GM12878 (cell line): ENCODE results near the gene PDSS1. TPM values are rescaled to one million over a fixed set of nuclear protein-coding genes. Genes with fewer than 3 reads are reported as not detected.
A peak's percentile ranks its signal among the peaks of the same experiment; 100 is the strongest.

ENCODE experiments used
- CBFB ChIP-seq: IDR thresholded peaks from 2 replicates; pipeline ENCODE4 v1.6.1; 2016; ENCODE audit warnings: antibody characterized with exemption, low read depth
- CREB1 ChIP-seq: IDR thresholded peaks from 2 replicates; pipeline ENCODE4 v1.6.1; 2012; ENCODE audit warnings: low read depth, mild to moderate bottlenecking, inconsistent platforms
- DPF2 ChIP-seq: fragments of 450-650 bp; IDR thresholded peaks from 2 replicates; pipeline ENCODE4 v1.6.1; 2017; ENCODE audit warnings: mild to moderate bottlenecking
- NFYB ChIP-seq: IDR thresholded peaks from 2 replicates; pipeline ENCODE4 v1.6.1; 2011; ENCODE audit warnings: low read depth, mild to moderate bottlenecking, low read length, improper control_type of control experiment, moderate library complexity; ENCODE audit not compliant: insufficient read depth
- POLR2A ChIP-seq: IDR thresholded peaks from 2 replicates; pipeline ENCODE4 v1.6.1; 2011; ENCODE audit warnings: low read depth, mild to moderate bottlenecking, low read length
- SIN3A ChIP-seq: IDR thresholded peaks from 2 replicates; pipeline ENCODE4 v1.6.1; 2012; ENCODE audit warnings: low read depth, low read length, improper control_type of control experiment
- SMARCA5 ChIP-seq: fragments of 450-650 bp; IDR thresholded peaks from 2 replicates; pipeline ENCODE4 v1.6.1; 2017; ENCODE audit warnings: mild to moderate bottlenecking
- SP1 ChIP-seq: IDR thresholded peaks from one replicate; pipeline ENCODE4 v1.6.1; 2011; ENCODE audit warnings: low read depth, low read length
- SREBF1 ChIP-seq: IDR thresholded peaks from 2 replicates; pipeline ENCODE4 v1.6.1; 2012; ENCODE audit warnings: mild to moderate bottlenecking, low read length
- SUZ12 ChIP-seq: fragments of 200-600 bp; sonication (generic); IDR thresholded peaks from one replicate; pipeline ENCODE4 v1.6.1; 2018; ENCODE audit warnings: antibody characterized with exemption, mild to moderate bottlenecking; ENCODE audit not compliant: unreplicated experiment
- ZZZ3 ChIP-seq: IDR thresholded peaks from 2 replicates; pipeline ENCODE4 v1.6.1; 2011; ENCODE audit warnings: low read depth; ENCODE audit not compliant: control insufficient read depth, insufficient read length
- polyA plus RNA-seq, 11 experiments: library from polyadenylated mRNA; depleted of rRNA in 4 of 11; unstranded in 6 of 11; stranded (reverse) in 5 of 11; fragments of >200 nt; fragmentation: Nextera tagmentation in 4 of 11; fragmentation: Illumina TruSeq in 1 of 11; extraction: Ambion mirVana in 4 of 11; extraction: Trizol in 1 of 11; gene quantifications; 1 replicate in 1 of 11; 2 replicates in 10 of 11; pipeline versions ENCODE4 v1.2.1 to v1.2.3, GENCODE V29; 2011 to 2016; ENCODE audit warnings: inconsistent platforms in 2 of 11, missing spikeins in 2 of 11, low read depth in 1 of 11
- total RNA-seq, 4 experiments: library from RNA; depleted of rRNA in 3 of 4; stranded (reverse); fragments of >200 nt in 3 of 4; fragmentation: Illumina TruSeq in 1 of 4; extraction: Trizol in 1 of 4; gene quantifications; 2 replicates each; pipeline versions ENCODE4 v1.2.1 to v1.2.3, GENCODE V29; 2013 to 2021
- TF ChIP-seq, protein P1 (sequence below): fragments of 450-650 bp; IDR thresholded peaks from 2 replicates; pipeline ENCODE4 v1.6.1; 2017; ENCODE audit warnings: mild to moderate bottlenecking
- TF ChIP-seq, protein P2 (sequence below): fragments of 450-650 bp; formaldehyde crosslinking; IDR thresholded peaks from 2 replicates; pipeline ENCODE4 v1.4.0; 2022; ENCODE audit warnings: mild to moderate bottlenecking, moderate library complexity
- TF ChIP-seq, protein P3 (sequence below): IDR thresholded peaks from 2 replicates; pipeline ENCODE4 v1.6.1; 2012; ENCODE audit warnings: improper control_type of control experiment, low read depth, low read length; ENCODE audit not compliant: insufficient replicate concordance
- TF ChIP-seq, protein P4 (sequence below): fragments of 450-650 bp; IDR thresholded peaks from 2 replicates; pipeline ENCODE4 v1.6.1; 2014; ENCODE audit warnings: mild to moderate bottlenecking
- TF ChIP-seq, protein P5 (sequence below): fragments of 450-650 bp; IDR thresholded peaks from 2 replicates; pipeline ENCODE4 v1.6.1; 2017; ENCODE audit warnings: borderline replicate concordance
- TF ChIP-seq, protein P6 (sequence below): IDR thresholded peaks from 2 replicates; pipeline ENCODE4 v1.6.1; 2011; ENCODE audit warnings: mild to moderate bottlenecking, low read depth, low read length, moderate library complexity; ENCODE audit not compliant: insufficient replicate concordance

Gene PDSS1
- total and polyA plus RNA-seq, 10 of the 15 experiments (the other 5 are each of a cell fraction or from before 2014, with no cell fraction given), result 12.2 to 48.2 (median 35.9) TPM

DNA sequence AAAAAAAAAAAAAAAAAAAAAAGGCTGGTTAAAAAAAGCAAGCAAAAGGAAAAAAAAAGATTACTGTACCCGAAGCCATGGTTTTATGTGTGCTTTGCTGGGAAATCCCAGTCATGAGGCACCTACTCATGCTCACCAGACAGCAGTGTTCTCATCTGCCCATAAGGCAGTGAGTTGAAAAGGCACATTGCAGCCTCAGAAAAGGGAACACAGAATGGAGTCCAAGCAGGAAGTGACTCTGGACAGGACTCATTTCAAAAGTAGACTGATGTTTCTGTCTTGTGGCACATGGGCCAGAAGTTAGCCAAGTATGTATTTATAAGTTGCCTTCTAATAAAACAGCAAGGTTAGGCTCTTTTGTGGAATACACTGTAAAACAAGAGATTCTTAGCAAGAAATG is 40.2 kb downstream of the PDSS1 start (continued):
- TF ChIP-seq, protein P1, sequence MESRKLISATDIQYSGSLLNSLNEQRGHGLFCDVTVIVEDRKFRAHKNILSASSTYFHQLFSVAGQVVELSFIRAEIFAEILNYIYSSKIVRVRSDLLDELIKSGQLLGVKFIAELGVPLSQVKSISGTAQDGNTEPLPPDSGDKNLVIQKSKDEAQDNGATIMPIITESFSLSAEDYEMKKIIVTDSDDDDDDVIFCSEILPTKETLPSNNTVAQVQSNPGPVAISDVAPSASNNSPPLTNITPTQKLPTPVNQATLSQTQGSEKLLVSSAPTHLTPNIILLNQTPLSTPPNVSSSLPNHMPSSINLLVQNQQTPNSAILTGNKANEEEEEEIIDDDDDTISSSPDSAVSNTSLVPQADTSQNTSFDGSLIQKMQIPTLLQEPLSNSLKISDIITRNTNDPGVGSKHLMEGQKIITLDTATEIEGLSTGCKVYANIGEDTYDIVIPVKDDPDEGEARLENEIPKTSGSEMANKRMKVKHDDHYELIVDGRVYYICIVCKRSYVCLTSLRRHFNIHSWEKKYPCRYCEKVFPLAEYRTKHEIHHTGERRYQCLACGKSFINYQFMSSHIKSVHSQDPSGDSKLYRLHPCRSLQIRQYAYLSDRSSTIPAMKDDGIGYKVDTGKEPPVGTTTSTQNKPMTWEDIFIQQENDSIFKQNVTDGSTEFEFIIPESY, result no peak
- TF ChIP-seq NFYB (no peak), SIN3A (peak; percentile 68; the same call in 1 of the 2 replicates), POLR2A (peak; percentile 76), SREBF1 (no peak), DPF2 (peak; percentile 86; the same call in 1 of the 2 replicates), SP1 (no peak), ZZZ3 (no peak), SMARCA5 (no peak), CBFB (0 out of 2 replicates have a peak, but pooled peaks have one; percentile 28), CREB1 (peak; percentile 65), SUZ12 (no peak)
- TF ChIP-seq, protein P2, sequence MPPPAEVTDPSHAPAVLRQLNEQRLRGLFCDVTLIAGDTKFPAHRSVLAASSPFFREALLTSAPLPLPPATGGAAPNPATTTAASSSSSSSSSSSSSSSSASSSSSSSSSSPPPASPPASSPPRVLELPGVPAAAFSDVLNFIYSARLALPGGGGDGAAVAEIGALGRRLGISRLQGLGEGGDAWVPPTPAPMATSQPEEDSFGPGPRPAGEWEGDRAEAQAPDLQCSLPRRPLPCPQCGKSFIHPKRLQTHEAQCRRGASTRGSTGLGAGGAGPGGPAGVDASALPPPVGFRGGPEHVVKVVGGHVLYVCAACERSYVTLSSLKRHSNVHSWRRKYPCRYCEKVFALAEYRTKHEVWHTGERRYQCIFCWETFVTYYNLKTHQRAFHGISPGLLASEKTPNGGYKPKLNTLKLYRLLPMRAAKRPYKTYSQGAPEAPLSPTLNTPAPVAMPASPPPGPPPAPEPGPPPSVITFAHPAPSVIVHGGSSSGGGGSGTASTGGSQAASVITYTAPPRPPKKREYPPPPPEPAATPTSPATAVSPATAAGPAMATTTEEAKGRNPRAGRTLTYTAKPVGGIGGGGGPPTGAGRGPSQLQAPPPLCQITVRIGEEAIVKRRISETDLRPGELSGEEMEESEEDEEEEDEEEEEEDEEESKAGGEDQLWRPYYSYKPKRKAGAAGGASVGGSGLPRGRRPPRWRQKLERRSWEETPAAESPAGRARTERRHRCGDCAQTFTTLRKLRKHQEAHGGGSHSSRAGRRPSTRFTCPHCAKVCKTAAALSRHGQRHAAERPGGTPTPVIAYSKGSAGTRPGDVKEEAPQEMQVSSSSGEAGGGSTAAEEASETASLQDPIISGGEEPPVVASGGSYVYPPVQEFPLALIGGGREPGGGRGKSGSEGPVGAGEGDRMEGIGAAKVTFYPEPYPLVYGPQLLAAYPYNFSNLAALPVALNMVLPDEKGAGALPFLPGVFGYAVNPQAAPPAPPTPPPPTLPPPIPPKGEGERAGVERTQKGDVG (CRISPR knock-in tag), result no peak
- TF ChIP-seq, protein P3, sequence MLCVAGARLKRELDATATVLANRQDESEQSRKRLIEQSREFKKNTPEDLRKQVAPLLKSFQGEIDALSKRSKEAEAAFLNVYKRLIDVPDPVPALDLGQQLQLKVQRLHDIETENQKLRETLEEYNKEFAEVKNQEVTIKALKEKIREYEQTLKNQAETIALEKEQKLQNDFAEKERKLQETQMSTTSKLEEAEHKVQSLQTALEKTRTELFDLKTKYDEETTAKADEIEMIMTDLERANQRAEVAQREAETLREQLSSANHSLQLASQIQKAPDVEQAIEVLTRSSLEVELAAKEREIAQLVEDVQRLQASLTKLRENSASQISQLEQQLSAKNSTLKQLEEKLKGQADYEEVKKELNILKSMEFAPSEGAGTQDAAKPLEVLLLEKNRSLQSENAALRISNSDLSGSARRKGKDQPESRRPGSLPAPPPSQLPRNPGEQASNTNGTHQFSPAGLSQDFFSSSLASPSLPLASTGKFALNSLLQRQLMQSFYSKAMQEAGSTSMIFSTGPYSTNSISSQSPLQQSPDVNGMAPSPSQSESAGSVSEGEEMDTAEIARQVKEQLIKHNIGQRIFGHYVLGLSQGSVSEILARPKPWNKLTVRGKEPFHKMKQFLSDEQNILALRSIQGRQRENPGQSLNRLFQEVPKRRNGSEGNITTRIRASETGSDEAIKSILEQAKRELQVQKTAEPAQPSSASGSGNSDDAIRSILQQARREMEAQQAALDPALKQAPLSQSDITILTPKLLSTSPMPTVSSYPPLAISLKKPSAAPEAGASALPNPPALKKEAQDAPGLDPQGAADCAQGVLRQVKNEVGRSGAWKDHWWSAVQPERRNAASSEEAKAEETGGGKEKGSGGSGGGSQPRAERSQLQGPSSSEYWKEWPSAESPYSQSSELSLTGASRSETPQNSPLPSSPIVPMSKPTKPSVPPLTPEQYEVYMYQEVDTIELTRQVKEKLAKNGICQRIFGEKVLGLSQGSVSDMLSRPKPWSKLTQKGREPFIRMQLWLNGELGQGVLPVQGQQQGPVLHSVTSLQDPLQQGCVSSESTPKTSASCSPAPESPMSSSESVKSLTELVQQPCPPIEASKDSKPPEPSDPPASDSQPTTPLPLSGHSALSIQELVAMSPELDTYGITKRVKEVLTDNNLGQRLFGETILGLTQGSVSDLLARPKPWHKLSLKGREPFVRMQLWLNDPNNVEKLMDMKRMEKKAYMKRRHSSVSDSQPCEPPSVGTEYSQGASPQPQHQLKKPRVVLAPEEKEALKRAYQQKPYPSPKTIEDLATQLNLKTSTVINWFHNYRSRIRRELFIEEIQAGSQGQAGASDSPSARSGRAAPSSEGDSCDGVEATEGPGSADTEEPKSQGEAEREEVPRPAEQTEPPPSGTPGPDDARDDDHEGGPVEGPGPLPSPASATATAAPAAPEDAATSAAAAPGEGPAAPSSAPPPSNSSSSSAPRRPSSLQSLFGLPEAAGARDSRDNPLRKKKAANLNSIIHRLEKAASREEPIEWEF, result peak; percentile 12
- TF ChIP-seq, protein P4, sequence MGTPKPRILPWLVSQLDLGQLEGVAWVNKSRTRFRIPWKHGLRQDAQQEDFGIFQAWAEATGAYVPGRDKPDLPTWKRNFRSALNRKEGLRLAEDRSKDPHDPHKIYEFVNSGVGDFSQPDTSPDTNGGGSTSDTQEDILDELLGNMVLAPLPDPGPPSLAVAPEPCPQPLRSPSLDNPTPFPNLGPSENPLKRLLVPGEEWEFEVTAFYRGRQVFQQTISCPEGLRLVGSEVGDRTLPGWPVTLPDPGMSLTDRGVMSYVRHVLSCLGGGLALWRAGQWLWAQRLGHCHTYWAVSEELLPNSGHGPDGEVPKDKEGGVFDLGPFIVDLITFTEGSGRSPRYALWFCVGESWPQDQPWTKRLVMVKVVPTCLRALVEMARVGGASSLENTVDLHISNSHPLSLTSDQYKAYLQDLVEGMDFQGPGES, result no peak
- TF ChIP-seq, protein P5, sequence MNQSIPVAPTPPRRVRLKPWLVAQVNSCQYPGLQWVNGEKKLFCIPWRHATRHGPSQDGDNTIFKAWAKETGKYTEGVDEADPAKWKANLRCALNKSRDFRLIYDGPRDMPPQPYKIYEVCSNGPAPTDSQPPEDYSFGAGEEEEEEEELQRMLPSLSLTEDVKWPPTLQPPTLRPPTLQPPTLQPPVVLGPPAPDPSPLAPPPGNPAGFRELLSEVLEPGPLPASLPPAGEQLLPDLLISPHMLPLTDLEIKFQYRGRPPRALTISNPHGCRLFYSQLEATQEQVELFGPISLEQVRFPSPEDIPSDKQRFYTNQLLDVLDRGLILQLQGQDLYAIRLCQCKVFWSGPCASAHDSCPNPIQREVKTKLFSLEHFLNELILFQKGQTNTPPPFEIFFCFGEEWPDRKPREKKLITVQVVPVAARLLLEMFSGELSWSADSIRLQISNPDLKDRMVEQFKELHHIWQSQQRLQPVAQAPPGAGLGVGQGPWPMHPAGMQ, result no peak
- TF ChIP-seq, protein P6, sequence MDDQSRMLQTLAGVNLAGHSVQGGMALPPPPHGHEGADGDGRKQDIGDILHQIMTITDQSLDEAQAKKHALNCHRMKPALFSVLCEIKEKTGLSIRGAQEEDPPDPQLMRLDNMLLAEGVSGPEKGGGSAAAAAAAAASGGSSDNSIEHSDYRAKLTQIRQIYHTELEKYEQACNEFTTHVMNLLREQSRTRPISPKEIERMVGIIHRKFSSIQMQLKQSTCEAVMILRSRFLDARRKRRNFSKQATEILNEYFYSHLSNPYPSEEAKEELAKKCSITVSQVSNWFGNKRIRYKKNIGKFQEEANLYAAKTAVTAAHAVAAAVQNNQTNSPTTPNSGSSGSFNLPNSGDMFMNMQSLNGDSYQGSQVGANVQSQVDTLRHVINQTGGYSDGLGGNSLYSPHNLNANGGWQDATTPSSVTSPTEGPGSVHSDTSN, result no peak
